SK-N-MC (cell line): Measurements from ENCODE around the gene SPATA2L.

Experiments used
- FOXP2 ChIP-seq: optimal IDR thresholded peaks from 2 replicates; pipeline ENCODE3; 2011; ENCODE audit warnings: mild to moderate bottlenecking, moderate library complexity; ENCODE audit not compliant: insufficient read depth; ENCODE audit errors: extremely low read length, control extremely low read depth
- POLR2AphosphoS5 ChIP-seq: IDR thresholded peaks from 2 replicates; pipeline ENCODE4 v1.6.1; 2012; ENCODE audit warnings: mild to moderate bottlenecking, low read depth, low read length, borderline replicate concordance

GRCh38 chr16:89658221-89658879 is 43.2 kb downstream of the SPATA2L start:
- TF ChIP-seq POLR2AphosphoS5: no peak
- TF ChIP-seq FOXP2: no peak
